WTC11 (cell line): ENCODE measurements around the gene HELZ. TPM values are rescaled to one million over a fixed set of nuclear protein-coding genes. Genes with fewer than 3 reads are reported as not detected.
A peak's percentile ranks its signal among the peaks of the same experiment; 100 is the strongest.

Experiments
- ATAC-seq: fragments of 200-7000 bp; cut with Tn5 transposase; 2 replicates; pipeline ENCODE4 v1.10.0; 2021; ENCODE audit warnings: mild to moderate bottlenecking, moderate library complexity
- CTCF ChIA-PET: fragments of 300-600 bp; sonication (Branson Sonifier 250); formaldehyde crosslinking; loops from one replicate; lab custom pipeline; 2021; ENCODE audit warnings: antibody characterized with exemption; lab: Charles Lee
- POLR2A ChIA-PET: fragments of 350-600 bp; sonication (Branson Sonifier 250); formaldehyde crosslinking; loops from one replicate; lab custom pipeline; 2021; ENCODE audit warnings: antibody characterized with exemption; lab: Charles Lee
- DNase-seq: peaks from one replicate; pipeline ENCODE4 v3.0.0; 2021; ENCODE audit warnings: low spot score
- H3K27ac Mint-ChIP-seq: 2 replicates; pipeline ENCODE4 v1.8.0; 2021; ENCODE audit warnings: mixed read lengths
- H3K27me3 Mint-ChIP-seq: 2 replicates; pipeline ENCODE4 v1.8.0; 2021; ENCODE audit warnings: low read depth, mild to moderate bottlenecking, moderate library complexity, mixed read lengths
- H3K36me3 Mint-ChIP-seq: 2 replicates; pipeline ENCODE4 v1.8.0; 2021; ENCODE audit warnings: mixed read lengths
- H3K4me1 Mint-ChIP-seq: 2 replicates; pipeline ENCODE4 v1.8.0; 2022; ENCODE audit warnings: mixed read lengths
- H3K4me3 Mint-ChIP-seq: 2 replicates; pipeline ENCODE4 v1.8.0; 2021; ENCODE audit warnings: mild to moderate bottlenecking, moderate library complexity, mixed read lengths
- H3K9me3 Mint-ChIP-seq: 2 replicates; pipeline ENCODE4 v1.8.0; 2021; ENCODE audit warnings: mixed read lengths
- FOXK1 ChIP-seq: sonication (generic); formaldehyde crosslinking; IDR thresholded peaks from 2 replicates; pipeline ENCODE4 v1.8.0; 2022; ENCODE audit warnings: mild to moderate bottlenecking, moderate library complexity, missing genetic modification reagents
- GABPB1 ChIP-seq: sonication (generic); formaldehyde crosslinking; IDR thresholded peaks from 2 replicates; pipeline ENCODE4 v1.8.1; 2023; ENCODE audit warnings: mild to moderate bottlenecking, missing genetic modification reagents
- IRF2 ChIP-seq: sonication (generic); formaldehyde crosslinking; IDR thresholded peaks from 2 replicates; pipeline ENCODE4 v1.8.0; 2022; ENCODE audit warnings: low read depth, missing genetic modification reagents, borderline replicate concordance
- KAT7 ChIP-seq: sonication (generic); formaldehyde crosslinking; IDR thresholded peaks from 2 replicates; pipeline ENCODE4 v1.8.1; 2023; ENCODE audit warnings: missing genetic modification reagents, mild to moderate bottlenecking, borderline replicate concordance
- NR3C1 ChIP-seq: sonication (generic); formaldehyde crosslinking; conservative IDR thresholded peaks from 2 replicates; pipeline ENCODE4 v1.8.1; 2023; ENCODE audit warnings: low read depth, mild to moderate bottlenecking, missing genetic modification reagents
- PREB ChIP-seq: sonication (generic); formaldehyde crosslinking; IDR thresholded peaks from 2 replicates; pipeline ENCODE4 v1.8.1; 2022; ENCODE audit warnings: mild to moderate bottlenecking, missing genetic modification reagents, moderate library complexity, borderline replicate concordance
- RELA ChIP-seq: sonication (generic); formaldehyde crosslinking; IDR thresholded peaks from 2 replicates; pipeline ENCODE4 v1.8.1; 2022; ENCODE audit warnings: missing genetic modification reagents, mild to moderate bottlenecking, borderline replicate concordance
- SMAD4 ChIP-seq: sonication (generic); formaldehyde crosslinking; IDR thresholded peaks from 2 replicates; pipeline ENCODE4 v1.8.0; 2022; ENCODE audit warnings: mild to moderate bottlenecking, missing genetic modification reagents
- SOX15 ChIP-seq: fragments of 250-450 bp; sonication (Bioruptor Pico); IDR thresholded peaks from 2 replicates; pipeline ENCODE4 v1.9.0; 2021; ENCODE audit warnings: mild to moderate bottlenecking
- ZNF232 ChIP-seq: sonication (generic); formaldehyde crosslinking; IDR thresholded peaks from 2 replicates; pipeline ENCODE4 v1.8.0; 2022; ENCODE audit warnings: mild to moderate bottlenecking, missing genetic modification reagents
- ZNF317 ChIP-seq: sonication (generic); formaldehyde crosslinking; IDR thresholded peaks from 2 replicates; pipeline ENCODE4 v1.8.1; 2023; ENCODE audit warnings: low read depth, mild to moderate bottlenecking, moderate library complexity, missing genetic modification reagents, borderline replicate concordance
- ZNF396 ChIP-seq: fragments of 250-450 bp; sonication (Bioruptor Pico); IDR thresholded peaks from 2 replicates; pipeline ENCODE4 v1.8.0; 2021; ENCODE audit warnings: mild to moderate bottlenecking, moderate library complexity, borderline replicate concordance
- ZNF671 ChIP-seq: fragments of 250-450 bp; sonication (Bioruptor Pico); IDR thresholded peaks from 2 replicates; pipeline ENCODE4 v1.8.0; 2021; ENCODE audit warnings: mild to moderate bottlenecking
- total RNA-seq: library from RNA; stranded (reverse); gene quantifications from 3 replicates; pipeline ENCODE4 v1.2.3, GENCODE V29; 2021
- TF ChIP-seq, protein P1 (sequence below): sonication (generic); formaldehyde crosslinking; IDR thresholded peaks from 2 replicates; pipeline ENCODE4 v1.8.1; 2023; ENCODE audit warnings: mild to moderate bottlenecking, missing genetic modification reagents, moderate library complexity
- TF ChIP-seq, protein P2 (sequence below): sonication (generic); formaldehyde crosslinking; IDR thresholded peaks from 2 replicates; pipeline ENCODE4 v1.8.1; 2023; ENCODE audit warnings: mild to moderate bottlenecking, moderate library complexity, missing genetic modification reagents
- TF ChIP-seq, protein P3 (sequence below): sonication (generic); formaldehyde crosslinking; IDR thresholded peaks from 2 replicates; pipeline ENCODE4 v1.8.0; 2022; ENCODE audit warnings: mild to moderate bottlenecking, missing genetic modification reagents
- TF ChIP-seq, protein P4 (sequence below): fragments of 250-450 bp; sonication (Bioruptor Pico); IDR thresholded peaks from 2 replicates; pipeline ENCODE4 v1.9.0; 2021; ENCODE audit warnings: moderate library complexity, mild to moderate bottlenecking, inconsistent platforms, borderline replicate concordance

HELZ gene
- total RNA-seq, 1 experiment from 2014 or later, result 49.1 TPM

DNA sequence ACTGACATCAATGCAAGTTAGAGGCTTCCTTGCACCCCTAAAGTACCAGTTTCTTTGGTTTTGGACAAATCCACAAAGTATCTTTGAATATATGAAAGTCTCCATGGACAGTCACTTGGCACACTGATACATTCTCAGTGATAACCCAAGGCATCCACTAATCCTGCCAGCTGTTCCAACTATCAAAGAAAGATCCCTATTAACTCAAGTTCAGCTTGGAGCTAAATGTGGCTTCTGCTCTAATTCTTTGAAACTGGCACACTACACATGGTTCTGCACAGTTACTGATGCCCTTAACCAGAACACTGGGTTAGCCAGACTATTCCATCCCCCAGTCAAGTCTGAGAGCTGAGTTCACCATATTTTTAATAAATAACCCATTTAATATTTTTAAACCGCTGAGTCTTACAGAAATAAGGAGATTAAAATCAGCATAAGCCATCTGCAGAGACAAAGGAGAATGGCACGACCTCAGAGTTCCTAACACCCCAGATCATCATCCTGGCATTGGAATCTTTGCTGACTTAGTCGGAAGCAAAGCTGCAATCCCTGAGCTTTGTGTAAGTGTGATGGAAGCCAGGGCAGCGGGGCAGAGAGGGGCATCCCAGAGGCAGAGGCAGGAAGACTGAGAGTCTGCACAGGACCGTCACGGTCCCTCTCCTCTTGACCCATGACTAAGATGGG is 194.4 kb downstream of the HELZ start:
- TF ChIP-seq, protein P1, sequence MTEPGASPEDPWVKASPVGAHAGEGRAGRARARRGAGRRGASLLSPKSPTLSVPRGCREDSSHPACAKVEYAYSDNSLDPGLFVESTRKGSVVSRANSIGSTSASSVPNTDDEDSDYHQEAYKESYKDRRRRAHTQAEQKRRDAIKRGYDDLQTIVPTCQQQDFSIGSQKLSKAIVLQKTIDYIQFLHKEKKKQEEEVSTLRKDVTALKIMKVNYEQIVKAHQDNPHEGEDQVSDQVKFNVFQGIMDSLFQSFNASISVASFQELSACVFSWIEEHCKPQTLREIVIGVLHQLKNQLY (CRISPR knock-in tag), result no peak
- TF ChIP-seq ZNF396 (CRISPR knock-in tag), result no peak
- TF ChIP-seq ZNF317 (CRISPR knock-in tag), result no peak
- no peak for TF ChIP-seq IRF2 (CRISPR knock-in tag)
- TF ChIP-seq, protein P2, sequence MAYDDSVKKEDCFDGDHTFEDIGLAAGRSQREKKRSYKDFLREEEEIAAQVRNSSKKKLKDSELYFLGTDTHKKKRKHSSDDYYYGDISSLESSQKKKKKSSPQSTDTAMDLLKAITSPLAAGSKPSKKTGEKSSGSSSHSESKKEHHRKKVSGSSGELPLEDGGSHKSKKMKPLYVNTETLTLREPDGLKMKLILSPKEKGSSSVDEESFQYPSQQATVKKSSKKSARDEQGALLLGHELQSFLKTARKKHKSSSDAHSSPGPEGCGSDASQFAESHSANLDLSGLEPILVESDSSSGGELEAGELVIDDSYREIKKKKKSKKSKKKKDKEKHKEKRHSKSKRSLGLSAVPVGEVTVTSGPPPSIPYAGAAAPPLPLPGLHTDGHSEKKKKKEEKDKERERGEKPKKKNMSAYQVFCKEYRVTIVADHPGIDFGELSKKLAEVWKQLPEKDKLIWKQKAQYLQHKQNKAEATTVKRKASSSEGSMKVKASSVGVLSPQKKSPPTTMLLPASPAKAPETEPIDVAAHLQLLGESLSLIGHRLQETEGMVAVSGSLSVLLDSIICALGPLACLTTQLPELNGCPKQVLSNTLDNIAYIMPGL (CRISPR knock-in tag), result no peak
- no peak for TF ChIP-seq RELA
- no peak for TF ChIP-seq NR3C1 (CRISPR knock-in tag)
- no peak for TF ChIP-seq ZNF671 (CRISPR knock-in tag)
- TF ChIP-seq PREB (CRISPR knock-in tag), result no peak
- ATAC-seq (no peak), DNase-seq (no peak)
- Mint-ChIP-seq H3K27me3 (no peaks in the 10 kb centered on the region; the same call in 1 of the 2 replicates), H3K4me3 (no peak overlapping the region), H3K9me3 (peaks cover 31% of the 10 kb centered on the region), H3K36me3 (peaks cover 18% of the 10 kb centered on the region), H3K4me1 (no peaks in the 10 kb centered on the region), H3K27ac (no peak overlapping the region)
- ChIA-PET POLR2A (no interaction called here), CTCF (no interaction called here)

GRCh38 chr17:67050066-67050465 is 194.9 kb downstream of the HELZ start:
- CTCF ChIA-PET, result no interaction called here
- no peaks in the 10 kb centered on the region; the same call in 1 of the 2 replicates for H3K27me3 Mint-ChIP-seq
- TF ChIP-seq, protein P3, sequence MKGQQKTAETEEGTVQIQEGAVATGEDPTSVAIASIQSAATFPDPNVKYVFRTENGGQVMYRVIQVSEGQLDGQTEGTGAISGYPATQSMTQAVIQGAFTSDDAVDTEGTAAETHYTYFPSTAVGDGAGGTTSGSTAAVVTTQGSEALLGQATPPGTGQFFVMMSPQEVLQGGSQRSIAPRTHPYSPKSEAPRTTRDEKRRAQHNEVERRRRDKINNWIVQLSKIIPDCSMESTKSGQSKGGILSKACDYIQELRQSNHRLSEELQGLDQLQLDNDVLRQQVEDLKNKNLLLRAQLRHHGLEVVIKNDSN (CRISPR knock-in tag), result no peak
- TF ChIP-seq ZNF232, result no peak
- no peak for TF ChIP-seq SOX15 (CRISPR knock-in tag)
- TF ChIP-seq SMAD4 (CRISPR knock-in tag), result no peak
- TF ChIP-seq FOXK1 (CRISPR knock-in tag), result no peak
- TF ChIP-seq KAT7 (CRISPR knock-in tag), result no peak
- TF ChIP-seq GABPB1 (CRISPR knock-in tag), result no peak
- ATAC-seq (no peak), DNase-seq (no peak)
- no peaks in the 10 kb centered on the region for H3K4me1 Mint-ChIP-seq
- no peak overlapping the region for H3K27ac Mint-ChIP-seq
- H3K36me3 Mint-ChIP-seq, result peaks cover 18% of the 10 kb centered on the region
- POLR2A ChIA-PET, result no interaction called here
- no peak overlapping the region for H3K4me3 Mint-ChIP-seq
- H3K9me3 Mint-ChIP-seq, result peaks cover 31% of the 10 kb centered on the region

DNA sequence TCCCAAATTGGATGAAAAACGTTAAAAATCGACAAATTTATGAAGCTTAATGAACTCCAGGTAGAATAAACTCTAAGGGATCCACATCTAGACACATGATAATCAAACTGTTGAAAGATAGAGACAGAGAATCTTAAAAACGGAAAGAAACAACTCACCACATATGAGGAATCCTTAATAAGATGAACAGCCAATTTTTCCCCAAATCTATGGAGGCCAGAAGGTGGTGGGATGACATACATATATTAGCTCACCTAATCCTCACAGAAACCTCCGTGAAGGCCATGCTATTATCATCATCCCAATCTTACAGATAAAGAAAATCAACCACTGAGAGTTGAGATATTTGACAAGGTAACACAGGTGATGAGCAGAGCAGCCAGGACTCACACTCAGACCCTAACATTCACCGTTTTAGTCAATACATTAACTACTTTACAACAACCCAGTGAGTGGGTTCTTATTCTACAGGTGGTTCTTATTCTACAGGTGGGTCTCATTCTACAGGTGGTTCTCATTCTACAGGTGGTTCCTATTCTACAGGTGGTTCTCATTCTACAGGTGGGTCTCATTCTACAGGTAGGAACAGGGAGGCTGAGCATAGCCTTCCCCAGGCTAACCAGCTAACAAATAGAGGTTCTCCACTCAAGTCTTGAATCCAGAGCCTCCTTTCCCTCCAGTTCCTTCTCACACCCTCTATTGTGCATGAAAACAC is 195.8 kb downstream of the HELZ start:
- Mint-ChIP-seq H3K4me3 (no peak overlapping the region), H3K27me3 (no peaks in the 10 kb centered on the region; the same call in 1 of the 2 replicates), H3K4me1 (no peaks in the 10 kb centered on the region), H3K27ac (no peak overlapping the region), H3K36me3 (peaks cover 18% of the 10 kb centered on the region), H3K9me3 (peaks cover 31% of the 10 kb centered on the region)
- TF ChIP-seq, protein P4, sequence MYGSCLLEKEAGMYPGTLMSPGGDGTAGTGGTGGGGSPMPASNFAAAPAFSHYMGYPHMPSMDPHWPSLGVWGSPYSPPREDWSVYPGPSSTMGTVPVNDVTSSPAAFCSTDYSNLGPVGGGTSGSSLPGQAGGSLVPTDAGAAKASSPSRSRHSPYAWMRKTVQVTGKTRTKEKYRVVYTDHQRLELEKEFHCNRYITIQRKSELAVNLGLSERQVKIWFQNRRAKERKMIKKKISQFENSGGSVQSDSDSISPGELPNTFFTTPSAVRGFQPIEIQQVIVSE (CRISPR knock-in tag), result no peak
- TF ChIP-seq ZNF317 (CRISPR knock-in tag), result peak; percentile 93
- no peak for DNase-seq
- ChIA-PET CTCF (no interaction called here), POLR2A (no interaction called here)
- no peak for ATAC-seq
